GM21447 (cell line): ENCODE results near the gene MFSD6.
"Not testable (repeated sequence)": the region's sequence is repeated elsewhere in the genome, so short reads cannot be mapped to it uniquely, and the experiment has no call there.

Experiments
- ATAC-seq: cut with Tn5 transposase; IDR thresholded peaks from one replicate; pipeline ENCODE4 v1.9.1; 2021; ENCODE audit not compliant: unreplicated experiment

MFSD6 gene

GRCh38 chr2:190407662-190408537 lies at the start of gene MFSD6:
TSS of gene MFSD6 (plus strand) at chr2:190408355. CDS start at chr2:190436030, 27,675 bp downstream.
- ATAC-seq = peak; percentile 47

- ATAC-seq = not testable (repeated sequence)
Observed at GRCh38 chr2:190358655-190359448, 49.3 kb upstream of the MFSD6 start.

GRCh38 chr2:190360561-190360960 lies 47.6 kb upstream of the MFSD6 start:
- no peak for ATAC-seq

GRCh38 chr2:190360965-190361364 lies 47.2 kb upstream of the MFSD6 start:
- no peak for ATAC-seq

- ATAC-seq = no peak
Observed at GRCh38 chr2:190361572-190361971, 46.6 kb upstream of the MFSD6 start.

- no peak for ATAC-seq
Observed at GRCh38 chr2:190362894-190363293, 45.3 kb upstream of the MFSD6 start.

GRCh38 chr2:190365499-190366204 lies 42.5 kb upstream of the MFSD6 start:
- ATAC-seq = no peak

- ATAC-seq = no peak
Observed at GRCh38 chr2:190366248-190366753, 41.9 kb upstream of the MFSD6 start.

- ATAC-seq = no peak
Observed at GRCh38 chr2:190367091-190367490, 41.1 kb upstream of the MFSD6 start.

GRCh38 chr2:190369635-190370034 lies 38.5 kb upstream of the MFSD6 start:
- no peak for ATAC-seq

- ATAC-seq = no peak
Observed at GRCh38 chr2:190376083-190376482, 32.1 kb upstream of the MFSD6 start.

GRCh38 chr2:190376591-190377245 lies 31.4 kb upstream of the MFSD6 start:
- no peak for ATAC-seq

GRCh38 chr2:190378880-190379237 lies 29.3 kb upstream of the MFSD6 start:
- ATAC-seq = no peak

- ATAC-seq = no peak
Observed at GRCh38 chr2:190379249-190379964, 28.7 kb upstream of the MFSD6 start.

GRCh38 chr2:190380962-190381412 lies 27.2 kb upstream of the MFSD6 start:
- ATAC-seq = no peak

GRCh38 chr2:190382851-190383250 lies 25.3 kb upstream of the MFSD6 start:
- ATAC-seq = peak; percentile 84

- ATAC-seq = no peak
Observed at GRCh38 chr2:190387422-190387821, 20.7 kb upstream of the MFSD6 start.

- no peak for ATAC-seq
Observed at GRCh38 chr2:190396271-190396670, 11.9 kb upstream of the MFSD6 start.

GRCh38 chr2:190402986-190403603 lies 5.1 kb upstream of the MFSD6 start:
- no peak for ATAC-seq

- no peak for ATAC-seq
Observed at GRCh38 chr2:190404487-190404886, 3.7 kb upstream of the MFSD6 start.
